ENCODE results near the gene SLC4A7. TPM values are rescaled to one million over a fixed set of nuclear protein-coding genes. Genes with fewer than 3 reads are reported as not detected.
"Not testable (repeated sequence)": the region's sequence is repeated elsewhere in the genome, so short reads cannot be mapped to it uniquely, and the experiment has no call there.

Gene SLC4A7
- total RNA-seq: 10 to 100 TPM; 20.3 to 44.0 (median 31.7) TPM

DNA sequence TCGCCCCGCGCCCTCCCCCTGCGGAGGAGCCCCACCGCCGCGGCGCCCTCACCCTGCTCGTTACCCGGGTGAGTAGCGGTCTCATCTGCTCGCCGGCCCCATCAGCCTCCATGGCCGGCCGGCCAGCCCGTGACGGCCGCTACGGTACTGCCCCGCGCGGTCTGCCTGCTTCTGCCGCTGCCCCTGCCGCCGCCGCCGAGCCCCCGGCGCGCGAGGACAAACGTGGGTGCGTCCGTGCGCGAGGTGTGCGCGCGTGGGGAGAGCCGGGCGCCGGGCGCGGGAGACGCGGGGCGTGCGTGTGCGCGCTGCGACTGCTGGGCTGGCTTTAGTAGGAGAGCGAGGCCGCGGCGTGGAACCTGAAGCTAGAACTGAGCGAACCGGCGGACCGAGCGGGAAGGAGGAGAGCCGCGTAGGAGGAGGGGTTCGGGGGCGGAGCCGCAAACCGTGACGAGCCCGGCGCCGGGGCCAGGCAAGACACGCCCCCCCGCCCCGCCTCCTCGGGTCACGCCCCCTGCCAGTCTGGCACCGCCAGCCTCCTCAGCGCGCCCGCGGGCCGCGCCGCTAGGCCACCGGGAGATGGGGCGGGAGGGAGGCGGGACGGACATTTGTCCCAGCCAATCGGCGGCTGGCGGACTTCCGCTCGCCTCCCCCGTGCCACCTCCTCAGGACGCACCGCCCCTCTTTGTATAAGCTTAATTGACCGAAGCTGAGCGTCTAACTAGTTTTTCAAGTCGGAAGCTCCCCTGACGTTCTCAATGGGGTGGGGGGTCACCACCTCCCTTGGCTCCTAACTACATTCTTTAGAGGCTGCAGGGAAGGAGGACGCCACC, at the start of gene SLC4A7:
SLC4A7 (minus strand) TSS at position 370 of the 830 bp plus-strand sequence; CDS start at position 112, 258 bp downstream.
- DNase-seq (ENCODE audit: extremely low spot score): peak; percentile 99
- H3K36me3 ChIP-seq: no peaks in the 10 kb centered on the region
- peak within 1 kb of the TSS; percentile 96 to 100 (median 97) for H3K27ac ChIP-seq (replicated peaks in 1 of 4)
- H3K27me3 ChIP-seq: no peaks in the 10 kb centered on the region
- H3K4me1 ChIP-seq: peaks cover 7 to 71% (median 59%) of the 10 kb centered on the region in 4 donors
- no peak for TF ChIP-seq EP300 (IDR thresholded peaks at IDR 0.05)
- TF ChIP-seq POLR2A (IDR thresholded peaks at IDR 0.05; ENCODE audit: low read depth): peak; percentile 91
- TF ChIP-seq, protein P1, sequence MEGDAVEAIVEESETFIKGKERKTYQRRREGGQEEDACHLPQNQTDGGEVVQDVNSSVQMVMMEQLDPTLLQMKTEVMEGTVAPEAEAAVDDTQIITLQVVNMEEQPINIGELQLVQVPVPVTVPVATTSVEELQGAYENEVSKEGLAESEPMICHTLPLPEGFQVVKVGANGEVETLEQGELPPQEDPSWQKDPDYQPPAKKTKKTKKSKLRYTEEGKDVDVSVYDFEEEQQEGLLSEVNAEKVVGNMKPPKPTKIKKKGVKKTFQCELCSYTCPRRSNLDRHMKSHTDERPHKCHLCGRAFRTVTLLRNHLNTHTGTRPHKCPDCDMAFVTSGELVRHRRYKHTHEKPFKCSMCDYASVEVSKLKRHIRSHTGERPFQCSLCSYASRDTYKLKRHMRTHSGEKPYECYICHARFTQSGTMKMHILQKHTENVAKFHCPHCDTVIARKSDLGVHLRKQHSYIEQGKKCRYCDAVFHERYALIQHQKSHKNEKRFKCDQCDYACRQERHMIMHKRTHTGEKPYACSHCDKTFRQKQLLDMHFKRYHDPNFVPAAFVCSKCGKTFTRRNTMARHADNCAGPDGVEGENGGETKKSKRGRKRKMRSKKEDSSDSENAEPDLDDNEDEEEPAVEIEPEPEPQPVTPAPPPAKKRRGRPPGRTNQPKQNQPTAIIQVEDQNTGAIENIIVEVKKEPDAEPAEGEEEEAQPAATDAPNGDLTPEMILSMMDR (IDR thresholded peaks at IDR 0.05): no peak
- peak; percentile 97 to 98 for TF ChIP-seq POLR2AphosphoS5 (IDR thresholded peaks at IDR 0.05)
- intact Hi-C loops (cut with DNase I): loop anchor here (5.0 kb wide), 2 partner anchors 148 to 193 kb away; no protein-coding TSS in a partner anchor
- H3K4me3 ChIP-seq: peak within 1 kb of the TSS; percentile 82 to 97 (median 87)
- no peaks in the 10 kb centered on the region for H3K9me3 ChIP-seq
- under 1% methylated on average over 15 of the region's 100 CpGs for WGBS

- H3K4me1 ChIP-seq: peaks cover 15 to 40% (median 34%) of the 10 kb centered on the region in 4 donors
- DNase-seq (ENCODE audit: extremely low spot score): no peak
- peak overlapping the region; percentile 58 to 73 (median 68) for H3K27ac ChIP-seq (replicated peaks in 1 of 4)
- no peak overlapping the region for H3K4me3 ChIP-seq
- H3K27me3 ChIP-seq: no peaks in the 10 kb centered on the region
- no peaks in the 10 kb centered on the region for H3K36me3 ChIP-seq
- WGBS: 50% methylated on average over 4 of the region's 4 CpGs
- TF ChIP-seq, protein P1 (IDR thresholded peaks at IDR 0.05): no peak
- TF ChIP-seq POLR2AphosphoS5 (IDR thresholded peaks at IDR 0.05) (no peak), POLR2A (IDR thresholded peaks at IDR 0.05; ENCODE audit: low read depth) (no peak), EP300 (IDR thresholded peaks at IDR 0.05) (no peak)
- H3K9me3 ChIP-seq: no peaks in the 10 kb centered on the region
- intact Hi-C loops (cut with DNase I): no loop called here
Measured at GRCh38 chr3:27533261-27533607, 49.0 kb upstream of the SLC4A7 start.

- intact Hi-C loops (cut with DNase I): no loop called here
- Histone ChIP-seq H3K4me3 (no peak overlapping the region), H3K27me3 (no peaks in the 10 kb centered on the region), H3K4me1 (peaks cover 15 to 40% (median 34%) of the 10 kb centered on the region in 4 donors), H3K27ac (replicated peaks in 1 of 4) (peak overlapping the region; percentile 58 to 73 (median 68)), H3K36me3 (no peaks in the 10 kb centered on the region), H3K9me3 (no peaks in the 10 kb centered on the region)
- TF ChIP-seq POLR2AphosphoS5 (IDR thresholded peaks at IDR 0.05): no peak
- TF ChIP-seq EP300 (IDR thresholded peaks at IDR 0.05): no peak
- TF ChIP-seq, protein P1 (IDR thresholded peaks at IDR 0.05): no peak
- TF ChIP-seq POLR2A (IDR thresholded peaks at IDR 0.05; ENCODE audit: low read depth): no peak
- DNase-seq (ENCODE audit: extremely low spot score): no peak
- 97% methylated on average over 7 of the region's 8 CpGs for WGBS
Measured at GRCh38 chr3:27532426-27533260, 48.5 kb upstream of the SLC4A7 start.

DNA sequence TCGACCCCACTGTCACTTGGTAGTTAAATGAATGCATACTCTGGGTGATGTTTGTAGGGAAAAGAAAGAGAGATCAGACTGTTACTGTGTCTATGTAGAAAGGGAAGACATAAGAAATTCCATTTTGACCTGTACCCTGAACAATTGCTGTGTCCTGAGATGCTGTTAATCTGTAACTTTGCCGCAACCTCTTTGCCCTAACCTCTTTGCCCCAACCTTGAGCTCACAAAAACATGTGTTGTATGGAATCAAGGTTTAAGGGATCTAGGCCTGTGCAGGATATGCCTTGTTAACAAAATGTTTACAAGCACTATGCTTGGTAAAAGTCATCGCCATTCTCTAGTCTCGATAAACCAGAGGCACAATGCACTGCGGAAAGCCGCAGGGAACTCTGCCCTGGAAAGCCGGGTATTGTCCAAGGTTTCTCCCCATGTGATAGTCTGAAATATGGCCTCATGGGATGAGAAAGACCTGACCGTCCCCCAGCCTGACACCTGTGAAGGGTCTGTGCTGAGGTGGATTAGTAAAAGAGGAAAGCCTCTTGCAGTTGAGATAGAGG, 47.1 kb upstream of the SLC4A7 start:
- H3K27ac ChIP-seq (replicated peaks in 1 of 4); H3K9me3 ChIP-seq; H3K36me3 ChIP-seq; H3K4me3 ChIP-seq; intact Hi-C loops (cut with DNase I); DNase-seq (ENCODE audit: extremely low spot score); H3K27me3 ChIP-seq: not testable (repeated sequence)
- 99% methylated on average over 8 of the region's 8 CpGs for WGBS
- H3K4me1 ChIP-seq: peaks cover 15 to 33% (median 32%) of the 10 kb centered on the region in 4 donors

GRCh38 chr3:27528791-27529190, 44.6 kb upstream of the SLC4A7 start:
- Histone ChIP-seq H3K36me3 (no peaks in the 10 kb centered on the region), H3K27ac (replicated peaks in 1 of 4) (no peak overlapping the region), H3K9me3 (no peaks in the 10 kb centered on the region), H3K27me3 (no peaks in the 10 kb centered on the region), H3K4me1 (peaks cover 17 to 21% (median 18%) of the 10 kb centered on the region in 4 donors), H3K4me3 (no peak overlapping the region)
- intact Hi-C loops (cut with DNase I): no loop called here
- no peak for DNase-seq (ENCODE audit: extremely low spot score)
- TF ChIP-seq POLR2A (IDR thresholded peaks at IDR 0.05; ENCODE audit: low read depth): no peak
- no peak for TF ChIP-seq EP300 (IDR thresholded peaks at IDR 0.05)
- TF ChIP-seq, protein P1 (IDR thresholded peaks at IDR 0.05): no peak
- TF ChIP-seq POLR2AphosphoS5 (IDR thresholded peaks at IDR 0.05): no peak
